Osteocyte (in vitro differentiated cells): ENCODE measurements around the gene B3GAT3. TPM values are rescaled to one million over a fixed set of nuclear protein-coding genes. Genes with fewer than 3 reads are reported as not detected.
A peak's percentile ranks its signal among the peaks of the same experiment; 100 is the strongest.

ENCODE experiments used
- DNase-seq: peaks from one replicate; pipeline ENCODE4 v3.0.0; 2021; ENCODE audit warnings: mixed read lengths; ENCODE audit not compliant: unreplicated experiment; ENCODE audit errors: extremely low spot score
- H3K27ac Mint-ChIP-seq: one replicate; pipeline ENCODE4 v1.8.0; 2021; ENCODE audit warnings: mild to moderate bottlenecking, mixed read lengths; ENCODE audit not compliant: unreplicated experiment
- H3K27me3 Mint-ChIP-seq: one replicate; pipeline ENCODE4 v1.8.0; 2021; ENCODE audit warnings: mixed read lengths; ENCODE audit not compliant: unreplicated experiment
- H3K36me3 Mint-ChIP-seq: one replicate; pipeline ENCODE4 v1.8.0; 2021; ENCODE audit warnings: mixed read lengths; ENCODE audit not compliant: unreplicated experiment
- H3K4me1 Mint-ChIP-seq: one replicate; pipeline ENCODE4 v1.8.0; 2021; ENCODE audit warnings: mixed read lengths; ENCODE audit not compliant: unreplicated experiment
- H3K4me3 Mint-ChIP-seq: one replicate; pipeline ENCODE4 v1.8.0; 2021; ENCODE audit warnings: mild to moderate bottlenecking, moderate library complexity, mixed read lengths; ENCODE audit not compliant: unreplicated experiment
- H3K9me3 Mint-ChIP-seq: one replicate; pipeline ENCODE4 v1.8.0; 2021; ENCODE audit warnings: mixed read lengths; ENCODE audit not compliant: unreplicated experiment
- microRNA-seq: library from miRNA; unstranded; fragments of <30 nt; microRNA quantifications from one replicate; pipeline ENCODE4 v1.1.0, GENCODE V29; 2020; ENCODE audit not compliant: unreplicated experiment
- total RNA-seq: library from RNA; stranded (reverse); gene quantifications from 2 replicates; pipeline ENCODE4 v1.2.1, GENCODE V29; 2021
- TF ChIP-seq, protein P1 (sequence below): fragments of 200-600 bp; sonication (generic); IDR thresholded peaks from 2 replicates; pipeline ENCODE4 v1.5.0; 2021; ENCODE audit warnings: antibody characterized with exemption, mild to moderate bottlenecking, moderate library complexity

The B3GAT3 gene
- total RNA-seq, 1 donor from 2014 or later = 35.8 TPM

GRCh38 chr11:62567018-62567633 lies 54.7 kb downstream of the B3GAT3 start:
- Mint-ChIP-seq H3K36me3 (peaks cover 45% of the 10 kb centered on the region), H3K4me1 (peaks cover 19% of the 10 kb centered on the region), H3K27ac (peak overlapping the region; percentile 31), H3K27me3 (no peaks in the 10 kb centered on the region), H3K9me3 (no peaks in the 10 kb centered on the region), H3K4me3 (no peak overlapping the region)
- TF ChIP-seq, protein P1, sequence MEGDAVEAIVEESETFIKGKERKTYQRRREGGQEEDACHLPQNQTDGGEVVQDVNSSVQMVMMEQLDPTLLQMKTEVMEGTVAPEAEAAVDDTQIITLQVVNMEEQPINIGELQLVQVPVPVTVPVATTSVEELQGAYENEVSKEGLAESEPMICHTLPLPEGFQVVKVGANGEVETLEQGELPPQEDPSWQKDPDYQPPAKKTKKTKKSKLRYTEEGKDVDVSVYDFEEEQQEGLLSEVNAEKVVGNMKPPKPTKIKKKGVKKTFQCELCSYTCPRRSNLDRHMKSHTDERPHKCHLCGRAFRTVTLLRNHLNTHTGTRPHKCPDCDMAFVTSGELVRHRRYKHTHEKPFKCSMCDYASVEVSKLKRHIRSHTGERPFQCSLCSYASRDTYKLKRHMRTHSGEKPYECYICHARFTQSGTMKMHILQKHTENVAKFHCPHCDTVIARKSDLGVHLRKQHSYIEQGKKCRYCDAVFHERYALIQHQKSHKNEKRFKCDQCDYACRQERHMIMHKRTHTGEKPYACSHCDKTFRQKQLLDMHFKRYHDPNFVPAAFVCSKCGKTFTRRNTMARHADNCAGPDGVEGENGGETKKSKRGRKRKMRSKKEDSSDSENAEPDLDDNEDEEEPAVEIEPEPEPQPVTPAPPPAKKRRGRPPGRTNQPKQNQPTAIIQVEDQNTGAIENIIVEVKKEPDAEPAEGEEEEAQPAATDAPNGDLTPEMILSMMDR = no peak
- DNase-seq = no peak

GRCh38 chr11:62566247-62566646 lies 55.5 kb downstream of the B3GAT3 start:
- TF ChIP-seq, protein P1 = no peak
- H3K4me1 Mint-ChIP-seq = peaks cover 19% of the 10 kb centered on the region
- H3K9me3 Mint-ChIP-seq = no peaks in the 10 kb centered on the region
- peaks cover 39% of the 10 kb centered on the region for H3K36me3 Mint-ChIP-seq
- DNase-seq = no peak
- peak overlapping the region; percentile 55 for H3K27ac Mint-ChIP-seq
- H3K4me3 Mint-ChIP-seq = no peak overlapping the region
- H3K27me3 Mint-ChIP-seq = no peaks in the 10 kb centered on the region

Small RNAs within 50 kb of the gene (microRNA-seq; reads per million reads assigned to microRNA genes)
- gene MIR6747 = not detected

Other genes starting within 250 kb of the B3GAT3 start
- gene SCGB1A1, start 203.0 kb downstream of the B3GAT3 start, total RNA-seq = not detected in 2 replicates
- 462 and 503 TPM in 2 replicates for gene AHNAK, start 75.2 kb downstream of the B3GAT3 start, total RNA-seq
- gene EEF1G, start 48.1 kb downstream of the B3GAT3 start, total RNA-seq = 1,404 TPM in 2 replicates
- 12.7 and 15.6 TPM in 2 replicates for gene TUT1, start 30.5 kb downstream of the B3GAT3 start, total RNA-seq
- gene MTA2, start 20.1 kb downstream of the B3GAT3 start, total RNA-seq = 91.6 and 107 TPM in 2 replicates
- gene EML3, start 9.2 kb downstream of the B3GAT3 start, total RNA-seq = 78.8 and 80.9 TPM in 2 replicates
- 3.3 and 4.4 TPM in 2 replicates for gene ROM1, start 8.7 kb downstream of the B3GAT3 start, total RNA-seq
- gene GANAB, start 24.6 kb upstream of the B3GAT3 start, total RNA-seq = 366 and 389 TPM in 2 replicates
- gene INTS5, start 31.3 kb upstream of the B3GAT3 start, total RNA-seq = 20.5 and 24.0 TPM in 2 replicates
- 53.6 and 56.3 TPM in 2 replicates for gene C11orf98, start 43.2 kb upstream of the B3GAT3 start, total RNA-seq
- 19.4 and 27.3 TPM in 2 replicates for gene CSKMT, start 43.3 kb upstream of the B3GAT3 start, total RNA-seq
- 6.3 and 6.8 TPM in 2 replicates for gene UQCC3, start 49.7 kb upstream of the B3GAT3 start, total RNA-seq
- gene LBHD1, start 50.3 kb upstream of the B3GAT3 start, total RNA-seq = 7.3 and 9.1 TPM in 2 replicates
- 132 and 161 TPM in 2 replicates for gene UBXN1, start 57.1 kb upstream of the B3GAT3 start, total RNA-seq
- gene LRRN4CL, start 67.5 kb upstream of the B3GAT3 start, total RNA-seq = 0.39 and 0.46 TPM in 2 replicates
- 54.1 and 56.7 TPM in 2 replicates for gene BSCL2, start 85.4 kb upstream of the B3GAT3 start, total RNA-seq
- gene GNG3, start 85.7 kb upstream of the B3GAT3 start, total RNA-seq = not detected in 2 replicates
- gene HNRNPUL2, start 105.5 kb upstream of the B3GAT3 start, total RNA-seq = 52.5 and 56.1 TPM in 2 replicates
- 32.4 and 36.6 TPM in 2 replicates for gene TTC9C, start 106.5 kb upstream of the B3GAT3 start, total RNA-seq
- gene ZBTB3, start 132.2 kb upstream of the B3GAT3 start, total RNA-seq = 11.2 and 12.9 TPM in 2 replicates
- 83.7 and 98.6 TPM in 2 replicates for gene POLR2G, start 139.6 kb upstream of the B3GAT3 start, total RNA-seq
- gene TAF6L, start 149.4 kb upstream of the B3GAT3 start, total RNA-seq = 40.8 and 42.8 TPM in 2 replicates
- 46.7 and 47.7 TPM in 2 replicates for gene TMEM179B, start 165.4 kb upstream of the B3GAT3 start, total RNA-seq
- gene TMEM223, start 170.0 kb upstream of the B3GAT3 start, total RNA-seq = 14.5 and 15.2 TPM in 2 replicates
- 92.4 and 97.5 TPM in 2 replicates for gene NXF1, start 183.5 kb upstream of the B3GAT3 start, total RNA-seq
- gene STX5, start 210.1 kb upstream of the B3GAT3 start, total RNA-seq = 65.3 and 71.0 TPM in 2 replicates
- not detected in 2 replicates for gene TEX54, start 210.9 kb upstream of the B3GAT3 start, total RNA-seq
- gene WDR74, start 217.6 kb upstream of the B3GAT3 start, total RNA-seq = 40.5 and 42.1 TPM in 2 replicates